AG04450 (cell line): ENCODE measurements around the gene MB. TPM values are rescaled to one million over a fixed set of nuclear protein-coding genes. Genes with fewer than 3 reads are reported as not detected.

Source experiments
- CTCF ChIA-PET: fragments of 300-600, 350-600 bp; formaldehyde crosslinking; extraction: SDS; loops from one replicate; lab custom pipeline; 2022; ENCODE audit warnings: antibody characterized with exemption, inconsistent platforms; lab: Charles Lee
- POLR2A ChIA-PET: fragments of 350-600 bp; formaldehyde crosslinking; extraction: SDS; loops from one replicate; lab custom pipeline; 2021; ENCODE audit warnings: antibody characterized with exemption, inconsistent platforms; lab: Yijun Ruan, JAX
- DNase-seq: peaks from one replicate; pipeline ENCODE4 v3.0.0-alpha.2; 2011; ENCODE audit warnings: low read depth, low spot score
- H3K27ac ChIP-seq: one replicate; pipeline ENCODE4 v1.5.1; 2012; ENCODE audit warnings: low read depth, low read length, control low read depth
- H3K27me3 ChIP-seq: one replicate; pipeline ENCODE4 v1.6.0; 2012; ENCODE audit warnings: low read length; ENCODE audit not compliant: control insufficient read depth, insufficient read depth
- H3K4me3 ChIP-seq: 2 replicates; pipeline ENCODE4 v1.5.1; 2011; ENCODE audit warnings: mild to moderate bottlenecking, low read depth, low read length, control low read depth
- H3K9me3 ChIP-seq: 2 replicates; pipeline ENCODE4 v1.5.1; 2012; ENCODE audit warnings: low read length; ENCODE audit not compliant: control insufficient read depth, insufficient read depth
- polyA plus RNA-seq: library from polyadenylated mRNA; depleted of rRNA; stranded (reverse); fragments of >200 nt; gene quantifications from 2 replicates; pipeline ENCODE4 v1.2.3, GENCODE V29; 2011
- TF ChIP-seq, protein P1 (sequence below): IDR thresholded peaks from 2 replicates; pipeline ENCODE4 v1.5.1; 2011; ENCODE audit warnings: low read depth, low read length, control low read depth, inconsistent platforms

Gene MB
- polyA plus RNA-seq, 1 experiment: not detected

DNA sequence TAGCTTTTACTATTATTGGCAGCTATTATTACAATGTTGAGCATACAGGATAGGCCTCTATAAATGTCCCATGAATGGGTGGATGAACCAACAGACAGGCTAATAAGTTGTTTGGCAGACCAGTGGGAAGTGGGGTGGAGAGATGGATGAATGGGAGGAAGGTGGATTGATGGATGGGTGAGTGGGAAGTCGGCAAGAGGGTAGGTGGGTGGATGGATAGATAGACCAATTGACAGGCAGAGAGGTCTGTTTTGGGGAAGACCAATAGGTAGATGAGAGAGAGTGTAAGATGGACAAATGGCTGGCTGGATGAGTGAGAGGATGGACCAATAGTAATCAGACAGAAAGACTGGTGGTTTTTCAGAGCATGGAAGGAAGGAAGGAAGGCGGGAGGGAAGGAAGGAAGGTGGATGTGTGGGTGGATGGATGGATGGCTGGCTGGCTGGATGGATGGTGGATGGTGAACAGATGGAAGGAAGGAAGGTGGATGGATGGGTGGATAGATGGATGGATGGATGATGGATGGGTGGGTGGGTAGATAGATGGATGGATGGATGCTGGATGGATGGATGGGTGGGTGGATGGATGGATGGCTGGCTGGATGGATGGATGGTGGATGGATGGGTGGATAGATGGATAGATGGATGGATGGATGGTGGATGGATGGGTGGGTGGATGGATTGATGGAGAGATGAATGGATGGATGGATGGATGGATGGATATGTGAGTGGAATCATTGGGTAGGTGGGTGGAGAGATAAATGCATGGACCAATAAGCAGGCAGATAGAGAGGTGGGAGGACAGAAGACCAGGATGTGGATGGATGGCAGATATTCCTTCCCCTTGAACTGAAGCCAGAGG is 39.1 kb downstream of the MB start:
- ChIA-PET POLR2A (interaction anchor here (0.5 kb wide), 1 partner anchor 61 kb away, joined by 3 read pairs; no protein-coding TSS in a partner anchor), CTCF (no interaction called here)
- TF ChIP-seq, protein P1, sequence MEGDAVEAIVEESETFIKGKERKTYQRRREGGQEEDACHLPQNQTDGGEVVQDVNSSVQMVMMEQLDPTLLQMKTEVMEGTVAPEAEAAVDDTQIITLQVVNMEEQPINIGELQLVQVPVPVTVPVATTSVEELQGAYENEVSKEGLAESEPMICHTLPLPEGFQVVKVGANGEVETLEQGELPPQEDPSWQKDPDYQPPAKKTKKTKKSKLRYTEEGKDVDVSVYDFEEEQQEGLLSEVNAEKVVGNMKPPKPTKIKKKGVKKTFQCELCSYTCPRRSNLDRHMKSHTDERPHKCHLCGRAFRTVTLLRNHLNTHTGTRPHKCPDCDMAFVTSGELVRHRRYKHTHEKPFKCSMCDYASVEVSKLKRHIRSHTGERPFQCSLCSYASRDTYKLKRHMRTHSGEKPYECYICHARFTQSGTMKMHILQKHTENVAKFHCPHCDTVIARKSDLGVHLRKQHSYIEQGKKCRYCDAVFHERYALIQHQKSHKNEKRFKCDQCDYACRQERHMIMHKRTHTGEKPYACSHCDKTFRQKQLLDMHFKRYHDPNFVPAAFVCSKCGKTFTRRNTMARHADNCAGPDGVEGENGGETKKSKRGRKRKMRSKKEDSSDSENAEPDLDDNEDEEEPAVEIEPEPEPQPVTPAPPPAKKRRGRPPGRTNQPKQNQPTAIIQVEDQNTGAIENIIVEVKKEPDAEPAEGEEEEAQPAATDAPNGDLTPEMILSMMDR: no peak
- H3K9me3 ChIP-seq: no peaks in the 10 kb centered on the region; the same call in 1 of the 2 replicates
- H3K4me3 ChIP-seq: no peak overlapping the region
- DNase-seq: no peak
- H3K27me3 ChIP-seq: peaks cover 7% of the 10 kb centered on the region
- H3K27ac ChIP-seq: no peak overlapping the region

DNA sequence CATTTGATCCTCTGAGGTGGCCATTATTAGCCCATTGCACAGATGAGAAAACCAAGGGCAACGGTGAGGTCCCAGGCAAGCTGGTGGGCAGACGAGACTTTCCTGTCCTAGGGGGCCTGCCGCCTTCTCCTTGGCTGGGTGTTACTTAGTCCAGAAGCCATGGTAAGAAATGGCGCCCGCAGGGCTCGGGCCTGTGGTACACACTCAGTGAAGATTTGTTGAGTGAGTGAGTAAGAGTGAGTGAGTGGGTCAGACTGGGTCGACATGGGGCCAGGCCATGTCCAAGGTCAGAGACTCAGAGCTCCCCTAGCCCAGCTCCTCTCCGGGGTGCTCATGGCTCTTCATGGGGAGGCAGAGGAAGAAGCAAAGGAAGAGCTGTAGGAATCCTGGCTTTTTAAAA is 40.5 kb downstream of the MB start:
- H3K27me3 ChIP-seq: peaks cover 7% of the 10 kb centered on the region
- H3K4me3 ChIP-seq: no peak overlapping the region
- no peak overlapping the region for H3K27ac ChIP-seq
- CTCF ChIA-PET: interaction anchor here (0.9 to 2.2 kb wide), 2 partner anchors 146 to 227 kb away, joined by 3 to 12 read pairs; no protein-coding TSS in a partner anchor
- TF ChIP-seq, protein P1: no peak
- DNase-seq: no peak
- no peaks in the 10 kb centered on the region; the same call in 1 of the 2 replicates for H3K9me3 ChIP-seq
- POLR2A ChIA-PET: interaction anchor here (0.5 kb wide), 1 partner anchor 41 kb away, joined by 5 read pairs; no protein-coding TSS in a partner anchor

DNA sequence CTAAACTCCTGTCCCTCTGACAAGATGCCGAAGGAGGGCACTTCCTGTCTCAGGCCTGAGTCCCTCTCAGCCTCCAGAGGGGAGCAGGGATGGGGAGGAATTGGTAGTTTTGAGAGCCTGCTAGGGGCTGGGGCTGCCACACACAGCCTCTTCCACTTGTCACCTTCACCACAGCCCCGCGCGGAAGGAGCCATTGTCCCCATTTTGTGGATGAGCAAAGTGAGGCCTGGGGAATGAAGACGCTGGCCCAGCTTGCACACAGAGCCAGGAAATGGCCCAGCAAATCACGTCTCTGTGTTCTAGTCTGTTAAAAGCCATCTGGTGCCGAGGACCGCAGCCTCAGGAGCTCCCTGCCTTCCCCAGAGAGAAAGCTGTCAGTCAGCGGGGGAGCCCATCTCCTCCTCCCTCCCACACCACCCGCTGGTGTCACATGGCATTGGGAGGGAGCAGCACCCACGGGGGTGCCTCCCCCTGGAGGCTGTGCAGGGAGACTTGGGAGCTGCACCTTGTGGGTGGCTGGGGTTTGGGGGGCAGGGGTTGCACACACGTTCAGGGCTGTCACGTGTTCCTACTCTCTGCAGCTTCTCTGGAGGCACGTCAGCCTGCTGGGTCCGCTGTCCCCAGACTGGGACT is 41.9 kb downstream of the MB start:
- ChIA-PET CTCF (interaction anchor here (0.6 to 2.2 kb wide), 2 partner anchors 98 to 145 kb away, joined by 3 to 12 read pairs; no protein-coding TSS in a partner anchor), POLR2A (no interaction called here)
- no peak overlapping the region for H3K27ac ChIP-seq
- H3K27me3 ChIP-seq: peaks cover 7% of the 10 kb centered on the region
- H3K4me3 ChIP-seq: no peak overlapping the region
- H3K9me3 ChIP-seq: no peaks in the 10 kb centered on the region; the same call in 1 of the 2 replicates
- no peak for DNase-seq
- TF ChIP-seq, protein P1: no peak

DNA sequence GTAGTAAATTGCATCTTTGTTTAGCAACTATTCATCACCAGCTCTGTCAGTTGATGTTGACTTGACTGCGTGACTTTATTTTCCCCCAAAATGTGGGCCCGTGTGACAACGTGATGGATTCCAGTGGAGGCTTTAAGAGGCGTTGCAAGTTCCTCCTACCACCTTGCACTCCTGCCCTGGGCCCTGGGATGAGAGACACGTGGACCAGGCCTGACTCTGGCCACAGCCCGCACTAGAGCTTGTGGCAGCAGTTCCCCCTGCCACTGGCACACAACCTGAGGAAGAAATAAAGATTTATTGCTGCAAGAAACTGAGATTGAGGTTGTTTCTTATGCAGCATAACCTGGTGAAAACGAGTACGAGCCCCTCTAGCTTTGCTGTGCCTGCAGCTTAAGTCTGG is 44.6 kb downstream of the MB start:
- CTCF ChIA-PET: interaction anchor here (1.0 to 1.3 kb wide), 2 partner anchors 11 to 213 kb away, joined by 4 to 11 read pairs; no protein-coding TSS in a partner anchor
- H3K27ac ChIP-seq: no peak overlapping the region
- no peak for DNase-seq
- H3K27me3 ChIP-seq: peaks cover 7% of the 10 kb centered on the region
- no peak overlapping the region for H3K4me3 ChIP-seq
- POLR2A ChIA-PET: no interaction called here
- TF ChIP-seq, protein P1: no peak
- H3K9me3 ChIP-seq: no peaks in the 10 kb centered on the region
